ENCODE data around the gene TMEM52. TPM values are rescaled to one million over a fixed set of nuclear protein-coding genes. Genes with fewer than 3 reads are reported as not detected.

TMEM52 gene
- total RNA-seq, 3 donors from 2014 or later (not counting 1 experiment from before 2014, with no cell fraction given) = 0.41 TPM; not detected in 2

- WGBS (ENCODE audit: insufficient coverage) = 85% methylated on average over 39 of the region's 39 CpGs
- H3K4me1 Mint-ChIP-seq = peaks cover 0 to 8% of the 10 kb centered on the region in 2 donors
- DNase-seq = no peak
- no peaks in the 10 kb centered on the region for H3K9me3 ChIP-seq (ENCODE audit: control insufficient read depth, insufficient read depth, low read length)
- no peaks in the 10 kb centered on the region for H3K36me3 Mint-ChIP-seq
- TF ChIP-seq, protein P1, sequence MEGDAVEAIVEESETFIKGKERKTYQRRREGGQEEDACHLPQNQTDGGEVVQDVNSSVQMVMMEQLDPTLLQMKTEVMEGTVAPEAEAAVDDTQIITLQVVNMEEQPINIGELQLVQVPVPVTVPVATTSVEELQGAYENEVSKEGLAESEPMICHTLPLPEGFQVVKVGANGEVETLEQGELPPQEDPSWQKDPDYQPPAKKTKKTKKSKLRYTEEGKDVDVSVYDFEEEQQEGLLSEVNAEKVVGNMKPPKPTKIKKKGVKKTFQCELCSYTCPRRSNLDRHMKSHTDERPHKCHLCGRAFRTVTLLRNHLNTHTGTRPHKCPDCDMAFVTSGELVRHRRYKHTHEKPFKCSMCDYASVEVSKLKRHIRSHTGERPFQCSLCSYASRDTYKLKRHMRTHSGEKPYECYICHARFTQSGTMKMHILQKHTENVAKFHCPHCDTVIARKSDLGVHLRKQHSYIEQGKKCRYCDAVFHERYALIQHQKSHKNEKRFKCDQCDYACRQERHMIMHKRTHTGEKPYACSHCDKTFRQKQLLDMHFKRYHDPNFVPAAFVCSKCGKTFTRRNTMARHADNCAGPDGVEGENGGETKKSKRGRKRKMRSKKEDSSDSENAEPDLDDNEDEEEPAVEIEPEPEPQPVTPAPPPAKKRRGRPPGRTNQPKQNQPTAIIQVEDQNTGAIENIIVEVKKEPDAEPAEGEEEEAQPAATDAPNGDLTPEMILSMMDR (IDR thresholded peaks at IDR 0.05) = no peak
- H3K4me1 ChIP-seq (ENCODE audit: control insufficient read depth, insufficient read depth, low read length) = peaks cover 10% of the 10 kb centered on the region
- no peaks in the 10 kb centered on the region for H3K9me3 Mint-ChIP-seq
- no peak overlapping the region for H3K27ac ChIP-seq (ENCODE audit: low read length)
- no peak overlapping the region for H3K4me3 Mint-ChIP-seq
- no peak overlapping the region for H3K4me3 ChIP-seq (ENCODE audit: low read length)
- H3K27ac Mint-ChIP-seq = no peak overlapping the region
- peaks cover 2% of the 10 kb centered on the region for H3K27me3 ChIP-seq (ENCODE audit: control insufficient read depth, insufficient read depth, low read length)
- intact Hi-C loops (cut with micrococcal nuclease) = loop anchor here (5.0 to 10.0 kb wide), 2 partner anchors 105 to 443 kb away; no protein-coding TSS in a partner anchor
- no peaks in the 10 kb centered on the region for H3K36me3 ChIP-seq (ENCODE audit: control insufficient read depth, insufficient read depth, low read length)
- no peaks in the 10 kb centered on the region for H3K27me3 Mint-ChIP-seq (ENCODE audit: low read depth in 2 of 2)
- no peak for ATAC-seq
These were observed 23.0 kb upstream of the TMEM52 start for GRCh38 chr1:1941868-1942752.

DNA sequence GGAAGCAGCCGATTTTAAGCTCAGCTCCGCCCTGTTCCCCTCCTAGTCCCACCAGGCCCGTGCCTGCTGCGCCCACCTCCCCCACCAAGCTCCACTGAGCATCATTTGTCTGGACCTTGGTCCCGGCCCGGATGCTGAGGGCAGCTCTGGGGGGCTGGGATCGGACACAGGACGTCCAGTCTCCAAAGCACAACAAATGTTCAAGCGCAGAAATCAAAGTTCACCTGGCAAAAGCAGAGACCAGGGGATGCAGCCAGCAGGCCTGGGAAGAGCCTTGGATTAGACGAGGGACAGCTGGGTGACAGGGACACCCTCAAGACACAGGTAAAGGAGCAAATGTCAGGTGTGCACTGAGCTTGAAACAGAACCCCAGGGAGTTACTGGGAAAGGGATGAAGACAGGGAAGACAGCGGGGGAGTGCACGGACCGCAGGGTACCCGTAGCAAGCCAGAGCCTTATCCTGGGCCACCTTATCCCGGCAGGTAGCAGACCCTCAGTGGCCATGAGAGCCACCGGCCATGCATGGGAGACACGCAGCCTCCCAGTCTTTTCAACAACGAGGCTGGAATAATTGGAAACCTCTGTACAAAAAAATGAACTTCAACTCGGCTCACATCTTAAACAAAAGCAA is 22.2 kb upstream of the TMEM52 start:
- H3K27me3 ChIP-seq (ENCODE audit: control insufficient read depth, insufficient read depth, low read length) = peaks cover 2% of the 10 kb centered on the region
- Mint-ChIP-seq H3K27me3 (ENCODE audit: low read depth in 2 of 2) (no peaks in the 10 kb centered on the region), H3K4me3 (no peak overlapping the region), H3K4me1 (peaks cover 0 to 8% of the 10 kb centered on the region in 2 donors), H3K9me3 (no peaks in the 10 kb centered on the region), H3K27ac (no peak overlapping the region), H3K36me3 (no peaks in the 10 kb centered on the region)
- ATAC-seq (no peak), DNase-seq (no peak)
- no peak overlapping the region for H3K4me3 ChIP-seq (ENCODE audit: low read length)
- H3K36me3 ChIP-seq (ENCODE audit: control insufficient read depth, insufficient read depth, low read length) = no peaks in the 10 kb centered on the region
- intact Hi-C loops (cut with micrococcal nuclease) = loop anchor here (5.0 to 10.0 kb wide), 2 partner anchors 106 to 443 kb away; no protein-coding TSS in a partner anchor
- H3K9me3 ChIP-seq (ENCODE audit: control insufficient read depth, insufficient read depth, low read length) = no peaks in the 10 kb centered on the region
- peaks cover 10% of the 10 kb centered on the region for H3K4me1 ChIP-seq (ENCODE audit: control insufficient read depth, insufficient read depth, low read length)
- TF ChIP-seq, protein P1 (IDR thresholded peaks at IDR 0.05) = no peak
- no peak overlapping the region for H3K27ac ChIP-seq (ENCODE audit: low read length)
- 73% methylated on average over 19 of the region's 19 CpGs for WGBS (ENCODE audit: insufficient coverage)

GRCh38 chr1:1940123-1940425 is 21.0 kb upstream of the TMEM52 start:
- intact Hi-C loops (cut with micrococcal nuclease) = loop anchor here (5.0 to 10.0 kb wide), 2 partner anchors 107 to 445 kb away; no protein-coding TSS in a partner anchor
- ATAC-seq (no peak), DNase-seq (no peak)
- no peak overlapping the region for H3K27ac Mint-ChIP-seq
- no peaks in the 10 kb centered on the region for H3K36me3 Mint-ChIP-seq
- H3K4me3 Mint-ChIP-seq = no peak overlapping the region
- Histone ChIP-seq H3K4me1 (ENCODE audit: control insufficient read depth, insufficient read depth, low read length) (peaks cover 10% of the 10 kb centered on the region), H3K27me3 (ENCODE audit: control insufficient read depth, insufficient read depth, low read length) (peaks cover 2% of the 10 kb centered on the region), H3K36me3 (ENCODE audit: control insufficient read depth, insufficient read depth, low read length) (no peaks in the 10 kb centered on the region), H3K27ac (ENCODE audit: low read length) (no peak overlapping the region), H3K9me3 (ENCODE audit: control insufficient read depth, insufficient read depth, low read length) (no peaks in the 10 kb centered on the region), H3K4me3 (ENCODE audit: low read length) (no peak overlapping the region)
- peaks cover 0 to 3% of the 10 kb centered on the region in 2 donors for H3K27me3 Mint-ChIP-seq (ENCODE audit: low read depth in 2 of 2)
- 84% methylated on average over 12 of the region's 12 CpGs for WGBS (ENCODE audit: insufficient coverage)
- H3K4me1 Mint-ChIP-seq = peaks cover 0 to 8% of the 10 kb centered on the region in 2 donors
- no peaks in the 10 kb centered on the region for H3K9me3 Mint-ChIP-seq
- TF ChIP-seq, protein P1 (IDR thresholded peaks at IDR 0.05) = no peak

All from natural killer cell (primary cell).